22Rv1 (cell line): Measurements from ENCODE around the gene PLXNC1.

Experiments used
- ZFX ChIP-seq: fragments of 450-650 bp; IDR thresholded peaks from 2 replicates; pipeline ENCODE4 v1.6.1; 2017; ENCODE audit warnings: antibody characterized with exemption, borderline replicate concordance
- TF ChIP-seq, protein P1 (sequence below): fragments of 450-650 bp; IDR thresholded peaks from 2 replicates; pipeline ENCODE4 v1.5.1; 2017; ENCODE audit warnings: mild to moderate bottlenecking

DNA sequence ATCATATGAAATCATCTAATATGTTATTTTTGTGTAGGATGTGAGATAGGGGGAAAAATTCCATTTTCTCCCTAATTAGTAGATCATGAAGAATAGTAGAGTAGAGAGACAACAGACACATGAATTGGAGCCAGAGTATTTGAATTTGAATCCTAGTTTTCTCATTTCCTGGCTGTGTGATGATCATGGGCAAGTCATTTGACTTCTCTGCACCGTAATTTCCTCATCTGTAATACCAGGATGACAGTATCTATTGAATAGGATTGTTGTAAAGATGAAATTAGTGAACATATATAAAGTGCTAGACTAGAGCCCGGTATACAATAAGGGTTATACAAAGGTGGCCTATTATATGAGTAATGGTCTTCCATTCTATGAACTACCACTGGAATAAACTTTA is 32.2 kb upstream of the PLXNC1 start:
- TF ChIP-seq, protein P1, sequence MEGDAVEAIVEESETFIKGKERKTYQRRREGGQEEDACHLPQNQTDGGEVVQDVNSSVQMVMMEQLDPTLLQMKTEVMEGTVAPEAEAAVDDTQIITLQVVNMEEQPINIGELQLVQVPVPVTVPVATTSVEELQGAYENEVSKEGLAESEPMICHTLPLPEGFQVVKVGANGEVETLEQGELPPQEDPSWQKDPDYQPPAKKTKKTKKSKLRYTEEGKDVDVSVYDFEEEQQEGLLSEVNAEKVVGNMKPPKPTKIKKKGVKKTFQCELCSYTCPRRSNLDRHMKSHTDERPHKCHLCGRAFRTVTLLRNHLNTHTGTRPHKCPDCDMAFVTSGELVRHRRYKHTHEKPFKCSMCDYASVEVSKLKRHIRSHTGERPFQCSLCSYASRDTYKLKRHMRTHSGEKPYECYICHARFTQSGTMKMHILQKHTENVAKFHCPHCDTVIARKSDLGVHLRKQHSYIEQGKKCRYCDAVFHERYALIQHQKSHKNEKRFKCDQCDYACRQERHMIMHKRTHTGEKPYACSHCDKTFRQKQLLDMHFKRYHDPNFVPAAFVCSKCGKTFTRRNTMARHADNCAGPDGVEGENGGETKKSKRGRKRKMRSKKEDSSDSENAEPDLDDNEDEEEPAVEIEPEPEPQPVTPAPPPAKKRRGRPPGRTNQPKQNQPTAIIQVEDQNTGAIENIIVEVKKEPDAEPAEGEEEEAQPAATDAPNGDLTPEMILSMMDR, result no peak
- TF ChIP-seq ZFX, result no peak
